HepG2 (cell line): ENCODE results near the gene NPIPB4. TPM values are rescaled to one million over a fixed set of nuclear protein-coding genes. Genes with fewer than 3 reads are reported as not detected.
"Not testable (repeated sequence)": the region's sequence is repeated elsewhere in the genome, so short reads cannot be mapped to it uniquely, and the experiment has no call there.

ENCODE experiments used
- ATAC-seq: fragments of 200-7000 bp; cut with Tn5 transposase; 3 replicates; pipeline ENCODE4 v1.9.1; 2020; ENCODE audit warnings: mild to moderate bottlenecking, moderate library complexity
- BruUV-seq: library from RNA; stranded (reverse); fragments of 400-500 nt; replicated peaks from 2 replicates; lab custom pipeline; 2021; lab: Mats Ljungman, UMichigan
- CTCF ChIA-PET: fragments of 300-600 bp; formaldehyde crosslinking; extraction: SDS; loops from one replicate; lab custom pipeline; 2021; ENCODE audit warnings: low total read pairs, inconsistent platforms, low intra/inter-chr PET ratio; lab: Yijun Ruan, JAX
- POLR2A ChIA-PET: fragments of 350-600 bp; sonication (Branson Sonifier 250); formaldehyde crosslinking; loops from one replicate; lab custom pipeline; 2020; ENCODE audit warnings: antibody characterized with exemption, inconsistent platforms; lab: Yijun Ruan, JAX
- DNase-seq: peaks from one replicate; pipeline ENCODE4 v3.0.0-alpha.2; 2015; ENCODE audit warnings: low spot score
- FAIRE-seq: peaks from 3 replicates; lab custom pipeline; 2011; peaks lifted over from hg19 to GRCh38; lab: Jason Lieb, UNC
- H2AFZ ChIP-seq: one replicate; pipeline ENCODE4 v1.6.1; 2011; ENCODE audit warnings: low read length, inconsistent platforms
- H3K27ac ChIP-seq: fragments of 300-600 bp; 3 replicates; pipeline ENCODE4 v1.8.0; 2011; ENCODE audit warnings: mixed run types, mild to moderate bottlenecking, mixed read lengths, low read length, inconsistent platforms; ENCODE audit not compliant: insufficient read depth; ENCODE audit errors: extremely low read length
- H3K27me3 ChIP-seq, 2 experiments: fragments of 200-600 bp in 1 of 2; 2 replicates in 1 of 2; 3 replicates in 1 of 2; pipeline versions ENCODE4 v1.6.0 to v1.8.0; 2011; ENCODE audit warnings: low read length in 2 of 2, mild to moderate bottlenecking in 2 of 2, moderate library complexity in 2 of 2, inconsistent platforms in 1 of 2; ENCODE audit not compliant: insufficient read depth in 2 of 2, control insufficient read depth in 1 of 2
- H3K36me3 ChIP-seq, 2 experiments: fragments of 200-600 bp in 1 of 2; replicated peaks in 1 of 2; 2 replicates in 1 of 2; 3 replicates in 1 of 2; pipeline versions ENCODE4 v1.5.1 to v1.8.0; 2011; ENCODE audit warnings: low read length in 2 of 2, inconsistent platforms in 1 of 2; ENCODE audit not compliant: insufficient read depth in 2 of 2, control insufficient read depth in 1 of 2
- H3K4me1 ChIP-seq: 2 replicates; pipeline ENCODE4 v1.5.1; 2012; ENCODE audit warnings: low read length, inconsistent platforms; ENCODE audit not compliant: insufficient read depth
- H3K4me2 ChIP-seq: 2 replicates; pipeline ENCODE4 v1.6.0; 2011; ENCODE audit warnings: low read depth, low read length, inconsistent platforms
- H3K4me3 ChIP-seq, 3 experiments: fragments of 200-600 bp in 1 of 3; sonication (generic), shearing (Covaris generic) in 1 of 3; replicated peaks in 1 of 3; 2 replicates each; pipeline ENCODE4 v1.5.1; 2011 to 2016; ENCODE audit warnings: low read length in 3 of 3, inconsistent platforms in 2 of 3, low read depth in 2 of 3, mild to moderate bottlenecking in 2 of 3, control low read depth in 1 of 3, mixed read lengths in 1 of 3; ENCODE audit not compliant: insufficient read depth in 1 of 3
- H3K79me2 ChIP-seq: one replicate; pipeline ENCODE4 v1.6.1; 2011; ENCODE audit warnings: low read length, inconsistent platforms; ENCODE audit not compliant: insufficient read depth
- H3K9ac ChIP-seq: 2 replicates; pipeline ENCODE4 v1.6.0; 2011; ENCODE audit warnings: mild to moderate bottlenecking, low read depth, low read length, inconsistent platforms; ENCODE audit not compliant: insufficient read depth
- H3K9me3 ChIP-seq: 2 replicates; pipeline ENCODE4 v1.5.1; 2012; ENCODE audit warnings: mild to moderate bottlenecking, low read length
- H4K20me1 ChIP-seq: 2 replicates; pipeline ENCODE4 v1.6.0; 2011; ENCODE audit warnings: inconsistent platforms, mild to moderate bottlenecking, low read length, moderate library complexity; ENCODE audit not compliant: insufficient read depth
- WGBS: methylation state at CpG from one replicate; pipeline ENCODE4 v1.1.6; 2017; ENCODE audit warnings: low lambda C conversion rate; 5-methylcytosine and 5-hydroxymethylcytosine counted together
- in situ Hi-C: cut with HindIII; loops from 2 replicates; pipeline ENCODE4 v1.10.0; 2017; ENCODE audit warnings: low pct_unique_long_range_greater_than_20kb; ENCODE audit not compliant: extremely low pct_ligation_motif_present
- intact Hi-C: fragments of 100-400 bp; cut with micrococcal nuclease; formaldehyde crosslinking; loops from one replicate; pipeline ENCODE4 v1.10.0; 2022; ENCODE audit not compliant: unreplicated experiment
- polyA plus RNA-seq, 8 experiments: library from polyadenylated mRNA; depleted of rRNA in 3 of 8; stranded (reverse) in 7 of 8; unstranded in 1 of 8; fragments of >200 nt; fragmentation: Illumina TruSeq in 4 of 8; extraction: Trizol in 4 of 8; gene quantifications; 2 replicates each; pipeline versions ENCODE4 v1.2.1 to v1.2.3, GENCODE V29; 2011 to 2016; ENCODE audit warnings: low read depth in 4 of 8, missing spikeins in 1 of 8, mixed read lengths in 1 of 8; ENCODE audit not compliant: insufficient read depth in 1 of 8
- total RNA-seq, 5 experiments: library from RNA; depleted of rRNA; stranded (reverse); fragments of >200 nt; fragmentation: Illumina TruSeq; extraction: Trizol; gene quantifications; 2 replicates each; pipeline ENCODE4 v1.2.3, GENCODE V29; 2016; ENCODE audit warnings: low read depth in 1 of 5

The NPIPB4 gene
- total and polyA plus RNA-seq, 2 of the 13 experiments (the other 11 are each of a cell fraction or from before 2014, with no cell fraction given) = 33.9 to 41.0 TPM

DNA sequence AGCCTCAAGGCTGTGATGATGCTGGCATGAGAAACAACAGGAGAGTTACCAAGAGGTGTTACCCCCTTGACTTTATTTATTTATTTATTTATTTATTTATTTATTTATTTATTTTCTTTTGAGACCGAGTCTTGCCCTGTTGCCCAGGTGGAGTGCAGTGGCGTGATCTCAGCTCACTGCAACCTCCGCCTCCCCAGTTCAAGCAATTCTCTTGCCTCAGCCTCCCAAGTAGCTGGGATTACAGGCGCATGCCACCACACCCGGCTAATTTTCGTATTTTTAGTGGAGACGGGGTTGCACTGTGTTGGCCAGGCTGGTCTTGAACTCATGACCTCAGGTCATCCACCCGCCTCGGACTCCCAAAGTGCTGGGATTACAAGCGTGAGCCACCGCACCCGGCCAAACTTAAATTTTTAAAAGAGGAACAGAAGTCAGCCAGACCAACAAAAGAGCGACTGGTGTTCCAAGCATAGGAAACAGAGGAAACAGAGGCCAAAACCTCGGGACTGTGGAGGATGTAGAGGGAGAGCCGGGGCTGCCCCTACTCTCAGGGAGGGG, 36.6 kb downstream of the NPIPB4 start:
- H3K36me3 ChIP-seq, ATAC-seq, H3K27ac ChIP-seq, BruUV-seq, POLR2A ChIA-PET, FAIRE-seq, H3K4me1 ChIP-seq, H3K9ac ChIP-seq, CTCF ChIA-PET, H2AFZ ChIP-seq, H3K4me2 ChIP-seq, H3K9me3 ChIP-seq, H3K4me3 ChIP-seq, H4K20me1 ChIP-seq, intact Hi-C loops, DNase-seq, H3K79me2 ChIP-seq: not testable (repeated sequence)
- in situ Hi-C loops = loop anchor here (10.0 to 25.0 kb wide), 2 partner anchors 124 to 266 kb away; partner anchors contain the start of gene VWA3A
- WGBS = 78% methylated on average over 15 of the region's 15 CpGs
- peaks cover 3 to 12% of the 10 kb centered on the region in 2 experiments; a peak in 2 of 5 replicates for H3K27me3 ChIP-seq

DNA sequence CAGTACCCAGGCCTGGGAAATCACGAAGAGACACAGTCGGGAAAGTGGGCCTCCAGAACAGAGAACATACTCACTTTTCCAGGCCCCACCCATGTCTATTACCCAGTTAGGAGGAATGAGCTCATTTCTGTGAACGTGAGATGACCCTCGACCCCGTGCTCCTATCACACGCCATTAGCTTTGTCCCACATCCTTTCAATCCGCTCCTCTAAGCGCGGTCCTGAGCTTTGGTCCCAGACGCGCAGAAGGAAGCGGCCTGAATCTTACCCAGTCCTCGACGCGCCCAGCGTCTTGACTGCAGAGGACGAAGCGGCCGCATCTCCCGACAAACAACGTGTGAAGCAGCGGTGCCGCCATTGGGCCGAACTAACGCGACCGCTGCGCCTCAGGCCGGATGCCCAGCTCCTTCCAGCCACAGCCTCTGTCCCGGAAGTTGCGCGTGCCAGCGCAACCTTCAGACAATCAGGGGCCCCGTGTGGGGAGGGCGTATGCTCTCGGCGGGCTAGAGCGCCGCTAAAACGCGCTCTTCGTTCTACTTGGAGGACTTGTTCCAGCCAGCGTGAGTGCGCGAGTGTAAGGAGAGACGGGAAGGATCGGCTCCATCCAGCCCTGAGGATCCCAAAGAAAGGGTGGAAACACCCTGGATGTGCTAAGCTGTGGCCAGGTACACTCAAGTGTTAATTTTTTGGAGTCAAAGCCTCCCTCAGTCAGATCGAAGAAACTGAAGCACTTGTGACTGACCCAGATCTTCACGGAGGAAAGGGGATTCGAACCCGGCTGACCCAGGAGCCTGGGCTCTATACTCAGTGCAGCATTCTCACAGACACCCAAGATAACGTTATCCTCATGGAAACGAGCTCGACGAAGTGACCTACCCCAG, 37.3 kb downstream of the NPIPB4 start:
- H3K4me2 ChIP-seq, POLR2A ChIA-PET, intact Hi-C loops, DNase-seq, H3K4me1 ChIP-seq, H2AFZ ChIP-seq, H3K27me3 ChIP-seq, H3K27ac ChIP-seq, H4K20me1 ChIP-seq, FAIRE-seq, H3K9me3 ChIP-seq, H3K79me2 ChIP-seq, H3K36me3 ChIP-seq, CTCF ChIA-PET, H3K9ac ChIP-seq, H3K4me3 ChIP-seq, BruUV-seq: not testable (repeated sequence)
- 81% methylated on average over 55 of the region's 55 CpGs for whole genome bisulfite sequencing
- in situ Hi-C loops = loop anchor here (10.0 to 25.0 kb wide), 2 partner anchors 125 to 267 kb away; partner anchors contain the start of gene VWA3A
- peak; percentile 69 for ATAC-seq

DNA sequence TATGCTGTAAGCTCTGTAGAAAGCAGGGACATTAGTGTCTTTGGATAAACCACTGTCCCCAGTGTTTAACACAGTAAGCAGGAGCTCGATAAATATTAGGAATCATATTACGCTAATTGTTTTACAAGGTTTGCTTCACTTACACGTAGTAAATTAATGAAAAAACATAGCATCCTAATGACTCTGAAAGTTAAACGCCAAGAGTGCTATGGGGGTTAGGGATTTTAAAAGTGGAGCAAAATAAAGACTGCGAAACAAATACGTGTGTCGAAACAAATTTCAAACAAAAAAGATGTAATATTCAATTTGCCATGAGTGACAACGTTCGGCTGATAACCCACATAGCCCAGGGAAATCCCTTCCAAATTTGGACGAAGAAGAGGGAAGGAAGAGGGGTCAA, 37.9 kb downstream of the NPIPB4 start:
- H3K4me3 ChIP-seq, BruUV-seq, H3K27me3 ChIP-seq, H3K9ac ChIP-seq, H3K79me2 ChIP-seq, H3K9me3 ChIP-seq, H3K4me2 ChIP-seq, intact Hi-C loops, FAIRE-seq, POLR2A ChIA-PET, H4K20me1 ChIP-seq, ATAC-seq, H3K27ac ChIP-seq, DNase-seq, CTCF ChIA-PET, H3K4me1 ChIP-seq, H2AFZ ChIP-seq, H3K36me3 ChIP-seq: not testable (repeated sequence)
- in situ Hi-C loops = loop anchor here (10.0 to 25.0 kb wide), 2 partner anchors 125 to 268 kb away; partner anchors contain the start of gene VWA3A
- 72% methylated on average over 10 of the region's 10 CpGs for WGBS
